Airway epithelial cell (primary cell): ENCODE data around the gene ESAM. TPM values are rescaled to one million over a fixed set of nuclear protein-coding genes. Genes with fewer than 3 reads are reported as not detected.

Experiments
- total RNA-seq: library from RNA; depleted of rRNA; stranded (reverse); fragments of >200 nt; gene quantifications from 2 replicates; pipeline ENCODE4 v1.2.3, GENCODE V29; 2015

The ESAM gene
- total RNA-seq: not detected in 2 replicates

GRCh38 chr11:124762105-124762623, at the start of gene ESAM:
ESAM (minus strand) TSS chr11:124762290; CDS start chr11:124762154, 136 bp downstream.

GRCh38 chr11:124800226-124800929, 38.3 kb upstream of the ESAM start, which contains the start of gene MSANTD2:
MSANTD2 (minus strand) TSS chr11:124800406; CDS start chr11:124800380, 26 bp downstream.

GRCh38 chr11:124751741-124752470, 10.2 kb downstream of the ESAM start, which contains the start of gene VSIG2:
VSIG2 (minus strand) TSS chr11:124752255; CDS start chr11:124752137, 118 bp downstream.

GRCh38 chr11:124739479-124740276, 22.4 kb downstream of the ESAM start, which contains the start of gene NRGN:
NRGN (plus strand) TSS chr11:124739942; CDS start chr11:124740085, 143 bp downstream.

Other genes starting within 250 kb of the ESAM start
- gene OR8B12, start 218.6 kb downstream of the ESAM start, total RNA-seq: not detected in 2 replicates
- gene OR8A1, start 192.3 kb downstream of the ESAM start, total RNA-seq: not detected in 2 replicates
- gene PANX3, start 150.9 kb downstream of the ESAM start, total RNA-seq: not detected in 2 replicates
- 17.5 and 20.5 TPM in 2 replicates for gene TBRG1, start 139.4 kb downstream of the ESAM start, total RNA-seq
- 8.6 and 15.2 TPM in 2 replicates for gene SIAE, start 88.6 kb downstream of the ESAM start, total RNA-seq
- gene SPA17, start 88.4 kb downstream of the ESAM start, total RNA-seq: 16.2 and 19.5 TPM in 2 replicates
- 0.28 and 1.7 TPM in 2 replicates for gene NRGN, start 22.3 kb downstream of the ESAM start, total RNA-seq
- 0.63 and 2.2 TPM in 2 replicates for gene VSIG2, start 10.0 kb downstream of the ESAM start, total RNA-seq
- gene MSANTD2, start 38.1 kb upstream of the ESAM start, total RNA-seq: 3.6 and 5.0 TPM in 2 replicates
- 14.2 and 21.7 TPM in 2 replicates for gene ROBO3, start 103.1 kb upstream of the ESAM start, total RNA-seq
- 0.35 TPM in 1 of 2 replicates, not detected in the other for gene ROBO4, start 135.6 kb upstream of the ESAM start, total RNA-seq
- gene HEPN1, start 157.0 kb upstream of the ESAM start, total RNA-seq: not detected in 2 replicates
- not detected in 2 replicates for gene HEPACAM, start 173.8 kb upstream of the ESAM start, total RNA-seq
- gene CCDC15, start 191.9 kb upstream of the ESAM start, total RNA-seq: 1.7 and 2.5 TPM in 2 replicates